B cell (primary cell): ENCODE data around the gene USP46. TPM values are rescaled to one million over a fixed set of nuclear protein-coding genes. Genes with fewer than 3 reads are reported as not detected.

Experiments used
- ATAC-seq: fragments of 200-7000 bp; cut with Tn5 transposase; one replicate; pipeline ENCODE4 v1.10.0; 2021; ENCODE audit warnings: low read depth, mild to moderate bottlenecking, moderate number of reproducible peaks, moderate library complexity
- CTCF ChIA-PET: fragments of 350-600 bp; sonication (Branson Sonifier 250); formaldehyde crosslinking; loops from one replicate; lab custom pipeline; 2021; ENCODE audit warnings: antibody characterized with exemption, inconsistent platforms; lab: Charles Lee
- POLR2A ChIA-PET: fragments of 350-600 bp; sonication (Branson Sonifier 250); formaldehyde crosslinking; loops from one replicate; lab custom pipeline; 2021; ENCODE audit warnings: antibody characterized with exemption; lab: Charles Lee
- DNase-seq: peaks from one replicate; pipeline ENCODE4 v3.0.0; 2013
- H2AFZ ChIP-seq: 2 replicates; pipeline ENCODE4 v1.6.1; 2012; ENCODE audit warnings: mild to moderate bottlenecking, low read depth, low read length; ENCODE audit not compliant: insufficient read depth, poor library complexity, severe bottlenecking
- H3K27ac ChIP-seq, 2 donors: 1 replicate in 1 of 2; 2 replicates in 1 of 2; pipeline ENCODE4 v1.5.1; 2012 to 2013; ENCODE audit warnings: low read length in 2 of 2, mild to moderate bottlenecking in 2 of 2, moderate library complexity in 1 of 2
- H3K27me3 ChIP-seq, 4 experiments: fragments of 200-600 bp in 1 of 4; sonication (generic) in 1 of 4; replicated peaks in 1 of 4; 1 replicate in 2 of 4; 2 replicates in 2 of 4; pipeline versions ENCODE4 v1.6.1 to v1.7.0; 2013 to 2016; ENCODE audit warnings: low read length in 3 of 4, mild to moderate bottlenecking in 2 of 4, mixed read lengths in 1 of 4, moderate library complexity in 1 of 4; ENCODE audit not compliant: insufficient read depth in 4 of 4, control insufficient read depth in 3 of 4; ENCODE audit errors: control extremely low read depth in 1 of 4
- H3K36me3 ChIP-seq, 2 experiments: replicated peaks in 1 of 2; 1 replicate in 1 of 2; 2 replicates in 1 of 2; pipeline versions ENCODE4 v1.6.1 to v1.7.1; 2013; ENCODE audit warnings: low read length in 1 of 2; ENCODE audit not compliant: insufficient read depth in 2 of 2, control insufficient read depth in 1 of 2; ENCODE audit errors: control extremely low read depth in 1 of 2, extremely low read depth in 1 of 2
- H3K4me1 ChIP-seq, 2 donors: fragments of 200-600 bp in 1 of 2; sonication (generic) in 1 of 2; 1 replicate in 1 of 2; 2 replicates in 1 of 2; pipeline versions ENCODE4 v1.5.1 to v1.6.1; 2013 to 2017; ENCODE audit warnings: low read length in 2 of 2; ENCODE audit not compliant: control insufficient read depth in 2 of 2, insufficient read depth in 2 of 2
- H3K4me2 ChIP-seq: replicated peaks from 2 replicates; pipeline ENCODE3; 2012; ENCODE audit warnings: mild to moderate bottlenecking, low read depth, low read length; ENCODE audit not compliant: poor library complexity, severe bottlenecking
- H3K4me3 ChIP-seq, 5 experiments: fragments of 200-600 bp in 1 of 5; sonication (generic) in 1 of 5; 1 replicate in 3 of 5; 2 replicates in 2 of 5; pipeline versions ENCODE4 v1.5.1 to v1.7.0; 2011 to 2016; ENCODE audit warnings: low read length in 4 of 5, mild to moderate bottlenecking in 4 of 5, low read depth in 2 of 5, control low read depth in 1 of 5, moderate library complexity in 1 of 5; ENCODE audit not compliant: insufficient read depth in 1 of 5; ENCODE audit errors: control extremely low read depth in 1 of 5, extremely low read depth in 1 of 5
- H3K79me2 ChIP-seq: fragments of 200-600 bp; sonication (generic); one replicate; pipeline ENCODE4 v1.6.0; 2016; ENCODE audit warnings: low read length; ENCODE audit not compliant: control insufficient read depth, insufficient read depth
- H3K9ac ChIP-seq: fragments of 200-600 bp; sonication (generic); 2 replicates; pipeline ENCODE4 v1.6.1; 2017; ENCODE audit warnings: mild to moderate bottlenecking, low read length, moderate library complexity
- H3K9me3 ChIP-seq, 3 donors: one replicate each; pipeline versions ENCODE4 v1.6.1 to v1.7.1; 2013; ENCODE audit warnings: low read length in 2 of 3; ENCODE audit not compliant: control insufficient read depth in 2 of 3, insufficient read depth in 1 of 3; ENCODE audit errors: control extremely low read depth in 1 of 3
- H4K20me1 ChIP-seq: 2 replicates; pipeline ENCODE4 v1.6.0; 2012; ENCODE audit warnings: mild to moderate bottlenecking, low read length; ENCODE audit not compliant: insufficient read depth, control insufficient read depth, poor library complexity, severe bottlenecking
- H3K27ac Mint-ChIP-seq: one replicate; pipeline ENCODE4 v1.8.0; 2021; ENCODE audit warnings: mixed read lengths
- H3K27me3 Mint-ChIP-seq: one replicate; pipeline ENCODE4 v1.8.0; 2021; ENCODE audit warnings: mixed read lengths
- H3K4me1 Mint-ChIP-seq: one replicate; pipeline ENCODE4 v1.8.0; 2021; ENCODE audit warnings: mixed read lengths
- H3K4me3 Mint-ChIP-seq: one replicate; pipeline ENCODE4 v1.8.0; 2021; ENCODE audit warnings: mixed read lengths
- H3K9me3 Mint-ChIP-seq: one replicate; pipeline ENCODE4 v1.8.0; 2022; ENCODE audit warnings: mixed read lengths; ENCODE audit not compliant: insufficient read depth
- CTCF ChIP-seq: fragments of 200-600 bp; IDR thresholded peaks from one replicate; pipeline ENCODE4 v1.8.0; 2022; ENCODE audit warnings: antibody characterized with exemption, mild to moderate bottlenecking
- EZH2 ChIP-seq: IDR thresholded peaks from 2 replicates; pipeline ENCODE4 v1.6.1; 2012; ENCODE audit warnings: borderline replicate concordance, low read depth, mild to moderate bottlenecking, moderate library complexity, low read length; ENCODE audit not compliant: insufficient read depth, poor library complexity, severe bottlenecking
- WGBS: methylation state at CpG from one replicate; pipeline ENCODE4 v1.1.5; 2013; ENCODE audit warnings: missing lambda C conversion rate; ENCODE audit not compliant: insufficient coverage; 5-methylcytosine and 5-hydroxymethylcytosine counted together
- intact Hi-C: fragments of 100-400 bp; cut with micrococcal nuclease; formaldehyde crosslinking; loops from one replicate; pipeline ENCODE4 v1.10.0; 2022
- polyA plus RNA-seq: library from polyadenylated mRNA; depleted of rRNA; stranded (reverse); fragments of >200 nt; gene quantifications from 2 replicates; pipeline ENCODE4 v1.2.3, GENCODE V29; 2012
- total RNA-seq, 2 donors: library from RNA; stranded (reverse); fragments of 120-200 nt in 1 of 2; gene quantifications; 1 replicate in 1 of 2; 2 replicates in 1 of 2; pipeline versions ENCODE4 v1.2.3 to v1.2.4, GENCODE V29; 2013 to 2022

The USP46 gene
- total and polyA plus RNA-seq, 2 donors (not counting 1 experiment from before 2014, with no cell fraction given), result 1.8 to 11.8 TPM

GRCh38 chr4:52633846-52634245 lies 25.3 kb downstream of the USP46 start:
- H4K20me1 ChIP-seq, result no peaks in the 10 kb centered on the region
- H2AFZ ChIP-seq, result no peak overlapping the region
- no peaks in the 10 kb centered on the region for H3K9me3 ChIP-seq
- 100% methylated on average over 6 of the region's 6 CpGs for WGBS
- Mint-ChIP-seq H3K27me3 (no peaks in the 10 kb centered on the region), H3K4me3 (no peak overlapping the region), H3K27ac (no peak overlapping the region), H3K4me1 (peaks cover 27% of the 10 kb centered on the region), H3K9me3 (no peaks in the 10 kb centered on the region)
- H3K79me2 ChIP-seq, result peaks cover 18% of the 10 kb centered on the region
- POLR2A ChIA-PET, result no interaction called here
- TF ChIP-seq EZH2, result no peak
- TF ChIP-seq CTCF, result no peak
- H3K36me3 ChIP-seq, result no peaks in the 10 kb centered on the region
- H3K27ac ChIP-seq, result no peak overlapping the region
- no peak overlapping the region for H3K4me2 ChIP-seq
- no peaks in the 10 kb centered on the region for H3K27me3 ChIP-seq
- no peak for ATAC-seq
- no peak overlapping the region for H3K9ac ChIP-seq
- DNase-seq, result no peak
- CTCF ChIA-PET, result no interaction called here
- peaks cover 3 to 13% of the 10 kb centered on the region in 2 donors for H3K4me1 ChIP-seq
- intact Hi-C loops, result no loop called here
- no peak overlapping the region for H3K4me3 ChIP-seq

GRCh38 chr4:52628974-52629373 lies 30.1 kb downstream of the USP46 start:
- H3K4me3 Mint-ChIP-seq, result no peak overlapping the region
- DNase-seq, result no peak
- CTCF ChIA-PET, result no interaction called here

More at GRCh38 chr4:52628974-52629373, 30.1 kb downstream of the USP46 start:
- TF ChIP-seq EZH2 (no peak), CTCF (no peak)
- no CpG with 5 or more reads among the region's 2 CpGs for WGBS
- H2AFZ ChIP-seq, result no peak overlapping the region
- Mint-ChIP-seq H3K27me3 (no peaks in the 10 kb centered on the region), H3K27ac (no peak overlapping the region), H3K4me1 (no peaks in the 10 kb centered on the region), H3K9me3 (no peaks in the 10 kb centered on the region)
- no peak overlapping the region for H3K9ac ChIP-seq
- no peaks in the 10 kb centered on the region for H3K79me2 ChIP-seq
- H3K27me3 ChIP-seq, result no peaks in the 10 kb centered on the region
- no peak overlapping the region for H3K27ac ChIP-seq
- POLR2A ChIA-PET, result no interaction called here
- ATAC-seq, result no peak
- intact Hi-C loops, result no loop called here
- no peaks in the 10 kb centered on the region for H4K20me1 ChIP-seq
- no peak overlapping the region for H3K4me3 ChIP-seq
- H3K4me1 ChIP-seq, result no peaks in the 10 kb centered on the region
- no peaks in the 10 kb centered on the region for H3K9me3 ChIP-seq
- H3K4me2 ChIP-seq, result no peak overlapping the region
- peaks cover 0 to 7% of the 10 kb centered on the region in 2 experiments for H3K36me3 ChIP-seq
